ENCODE data around the gene VSTM2A.

The VSTM2A gene

DNA sequence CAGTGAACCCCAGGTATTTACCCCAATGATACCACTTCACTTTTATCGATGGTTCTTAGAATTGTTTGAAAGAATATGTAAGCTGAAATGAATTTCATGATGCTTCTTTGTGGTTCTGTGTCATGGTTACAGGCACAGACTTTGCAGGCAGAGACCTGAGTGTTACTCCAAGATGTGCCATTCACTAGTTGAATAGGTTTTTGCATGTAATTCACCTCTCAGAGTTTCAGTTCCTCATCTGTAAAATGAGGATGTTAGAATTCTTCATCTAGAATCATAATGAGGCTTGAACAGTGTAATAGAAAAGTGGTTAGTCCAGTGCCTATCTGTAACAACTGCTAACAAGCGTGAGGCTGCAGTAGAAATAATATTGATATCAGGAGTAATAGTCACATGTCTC, 54.6 kb downstream of the VSTM2A start:
- in situ Hi-C loops (cut with HindIII; ENCODE audit: low sequenced_read_pairs), result no loop called here

- in situ Hi-C loops (cut with HindIII; ENCODE audit: low sequenced_read_pairs), result no loop called here
Observed at GRCh38 chr7:54615537-54615936, 73.4 kb downstream of the VSTM2A start.

Data from endothelial cell of hepatic sinusoid (primary cell).